Duodenal mucosa (tissue), 2 donors: ENCODE results near the gene DTNA.
"Not testable (repeated sequence)": the region's sequence is repeated elsewhere in the genome, so short reads cannot be mapped to it uniquely, and the experiment has no call there.

Experiments used
- H3K27ac ChIP-seq: one replicate; pipeline ENCODE4 v1.7.0; 2013; ENCODE audit warnings: low read depth, low read length
- H3K27me3 ChIP-seq, 2 donors: one replicate each; pipeline ENCODE4 v1.7.0; 2013; ENCODE audit warnings: low read length in 2 of 2, control low read depth in 1 of 2; ENCODE audit not compliant: insufficient read depth in 2 of 2, control insufficient read depth in 1 of 2
- H3K36me3 ChIP-seq, 2 donors: one replicate each; pipeline ENCODE4 v1.7.0; 2013; ENCODE audit warnings: low read length in 2 of 2, control low read depth in 1 of 2; ENCODE audit not compliant: insufficient read depth in 2 of 2, control insufficient read depth in 1 of 2
- H3K4me1 ChIP-seq, 2 donors: one replicate each; pipeline ENCODE4 v1.7.0; 2013; ENCODE audit warnings: low read length in 2 of 2, control low read depth in 1 of 2; ENCODE audit not compliant: insufficient read depth in 2 of 2, control insufficient read depth in 1 of 2
- H3K4me3 ChIP-seq, 2 donors: one replicate each; pipeline ENCODE4 v1.7.0; 2013; ENCODE audit warnings: low read length in 2 of 2, low read depth in 1 of 2
- H3K9ac ChIP-seq, 2 donors: one replicate each; pipeline ENCODE4 v1.7.0; 2013; ENCODE audit warnings: low read length in 2 of 2, low read depth in 1 of 2
- H3K9me3 ChIP-seq, 2 donors: one replicate each; pipeline ENCODE4 v1.7.0; 2013; ENCODE audit warnings: low read length in 2 of 2, control low read depth in 1 of 2; ENCODE audit not compliant: control insufficient read depth in 1 of 2

DTNA gene

GRCh38 chr18:34909637-34910364, 199.7 kb downstream of the DTNA start:
- Histone ChIP-seq H3K4me3 (no peak overlapping the region), H3K36me3 (no peaks in the 10 kb centered on the region), H3K27me3 (no peaks in the 10 kb centered on the region), H3K9me3 (no peaks in the 10 kb centered on the region), H3K4me1 (peaks cover 6 to 8% of the 10 kb centered on the region in 2 donors), H3K27ac (no peak overlapping the region), H3K9ac (no peak overlapping the region)

- Histone ChIP-seq H3K4me1 (peaks cover 6 to 10% of the 10 kb centered on the region in 2 donors), H3K9ac (no peak overlapping the region), H3K9me3 (no peaks in the 10 kb centered on the region), H3K4me3 (no peak overlapping the region), H3K36me3 (no peaks in the 10 kb centered on the region), H3K27me3 (no peaks in the 10 kb centered on the region), H3K27ac (no peak overlapping the region)
Observed at GRCh38 chr18:34911081-34911480, 201.0 kb downstream of the DTNA start.

- no peak overlapping the region for H3K27ac ChIP-seq
- no peaks in the 10 kb centered on the region for H3K27me3 ChIP-seq
- H3K4me3 ChIP-seq: no peak overlapping the region
- no peaks in the 10 kb centered on the region for H3K36me3 ChIP-seq
- H3K9me3 ChIP-seq: no peaks in the 10 kb centered on the region
- peaks cover 6 to 10% of the 10 kb centered on the region in 2 donors for H3K4me1 ChIP-seq
- H3K9ac ChIP-seq: no peak overlapping the region
Observed at GRCh38 chr18:34911661-34912384, 201.7 kb downstream of the DTNA start.

GRCh38 chr18:34913837-34914661, 204.0 kb downstream of the DTNA start:
- no peak overlapping the region for H3K27ac ChIP-seq
- H3K9ac ChIP-seq: no peak overlapping the region

GRCh38 chr18:34915046-34915445, 204.9 kb downstream of the DTNA start:
- Histone ChIP-seq H3K27me3 (no peaks in the 10 kb centered on the region), H3K36me3 (no peaks in the 10 kb centered on the region)

More at GRCh38 chr18:34913837-34914661, 204.0 kb downstream of the DTNA start:
- Histone ChIP-seq H3K4me3 (no peak overlapping the region), H3K27me3 (no peaks in the 10 kb centered on the region), H3K36me3 (no peaks in the 10 kb centered on the region), H3K9me3 (no peaks in the 10 kb centered on the region), H3K4me1 (peaks cover 6 to 10% of the 10 kb centered on the region in 2 donors)

GRCh38 chr18:34916539-34916938, 206.4 kb downstream of the DTNA start:
- H3K27ac ChIP-seq, H3K9me3 ChIP-seq, H3K4me3 ChIP-seq, H3K9ac ChIP-seq, H3K36me3 ChIP-seq, H3K27me3 ChIP-seq: not testable (repeated sequence)
- peaks cover 6 to 10% of the 10 kb centered on the region in 2 donors for H3K4me1 ChIP-seq

More at GRCh38 chr18:34915046-34915445, 204.9 kb downstream of the DTNA start:
- Histone ChIP-seq H3K4me1 (peaks cover 6 to 10% of the 10 kb centered on the region in 2 donors), H3K9me3 (no peaks in the 10 kb centered on the region), H3K9ac (no peak overlapping the region), H3K4me3 (no peak overlapping the region), H3K27ac (no peak overlapping the region)

- no peak overlapping the region for H3K4me3 ChIP-seq
- H3K36me3 ChIP-seq: no peaks in the 10 kb centered on the region
- no peak overlapping the region for H3K27ac ChIP-seq
- H3K9me3 ChIP-seq: no peaks in the 10 kb centered on the region
- no peaks in the 10 kb centered on the region for H3K27me3 ChIP-seq
- no peak overlapping the region for H3K9ac ChIP-seq
- peaks cover 6 to 10% of the 10 kb centered on the region in 2 donors for H3K4me1 ChIP-seq
Observed at GRCh38 chr18:34918856-34919255, 208.8 kb downstream of the DTNA start.

- Histone ChIP-seq H3K36me3 (no peaks in the 10 kb centered on the region), H3K27ac (no peak overlapping the region), H3K4me3 (no peak overlapping the region), H3K27me3 (no peaks in the 10 kb centered on the region), H3K9ac (no peak overlapping the region), H3K9me3 (no peaks in the 10 kb centered on the region), H3K4me1 (no peaks in the 10 kb centered on the region)
Observed at GRCh38 chr18:34921226-34921625, 211.1 kb downstream of the DTNA start.

- Histone ChIP-seq H3K27me3 (no peaks in the 10 kb centered on the region), H3K4me3 (no peak overlapping the region), H3K36me3 (no peaks in the 10 kb centered on the region), H3K9me3 (no peaks in the 10 kb centered on the region), H3K4me1 (no peaks in the 10 kb centered on the region), H3K9ac (no peak overlapping the region), H3K27ac (no peak overlapping the region)
Observed at GRCh38 chr18:34921811-34922385, 211.8 kb downstream of the DTNA start.
